WTC11 (cell line): Measurements from ENCODE around the gene RNF208. TPM values are rescaled to one million over a fixed set of nuclear protein-coding genes. Genes with fewer than 3 reads are reported as not detected.
A peak's percentile ranks its signal among the peaks of the same experiment; 100 is the strongest.

Experiments
- ATAC-seq: fragments of 200-7000 bp; cut with Tn5 transposase; 2 replicates; pipeline ENCODE4 v1.10.0; 2021; ENCODE audit warnings: mild to moderate bottlenecking, moderate library complexity
- CTCF ChIA-PET: fragments of 300-600 bp; sonication (Branson Sonifier 250); formaldehyde crosslinking; loops from one replicate; lab custom pipeline; 2021; ENCODE audit warnings: antibody characterized with exemption; lab: Charles Lee
- POLR2A ChIA-PET: fragments of 350-600 bp; sonication (Branson Sonifier 250); formaldehyde crosslinking; loops from one replicate; lab custom pipeline; 2021; ENCODE audit warnings: antibody characterized with exemption; lab: Charles Lee
- DNase-seq: peaks from one replicate; pipeline ENCODE4 v3.0.0; 2021; ENCODE audit warnings: low spot score
- H3K27ac Mint-ChIP-seq: 2 replicates; pipeline ENCODE4 v1.8.0; 2021; ENCODE audit warnings: mixed read lengths
- H3K27me3 Mint-ChIP-seq: 2 replicates; pipeline ENCODE4 v1.8.0; 2021; ENCODE audit warnings: low read depth, mild to moderate bottlenecking, moderate library complexity, mixed read lengths
- H3K36me3 Mint-ChIP-seq: 2 replicates; pipeline ENCODE4 v1.8.0; 2021; ENCODE audit warnings: mixed read lengths
- H3K4me1 Mint-ChIP-seq: 2 replicates; pipeline ENCODE4 v1.8.0; 2022; ENCODE audit warnings: mixed read lengths
- H3K4me3 Mint-ChIP-seq: 2 replicates; pipeline ENCODE4 v1.8.0; 2021; ENCODE audit warnings: mild to moderate bottlenecking, moderate library complexity, mixed read lengths
- H3K9me3 Mint-ChIP-seq: 2 replicates; pipeline ENCODE4 v1.8.0; 2021; ENCODE audit warnings: mixed read lengths
- CREM ChIP-seq: sonication (generic); formaldehyde crosslinking; IDR thresholded peaks from 2 replicates; pipeline ENCODE4 v1.8.1; 2022; ENCODE audit warnings: mild to moderate bottlenecking, missing genetic modification reagents, moderate library complexity
- ELF4 ChIP-seq: sonication (generic); formaldehyde crosslinking; IDR thresholded peaks from 2 replicates; pipeline ENCODE4 v1.8.1; 2022; ENCODE audit warnings: low read depth, mild to moderate bottlenecking, moderate library complexity, missing genetic modification reagents
- EMX1 ChIP-seq: fragments of 250-450 bp; sonication (Bioruptor Pico); IDR thresholded peaks from 2 replicates; pipeline ENCODE4 v1.8.0; 2021; ENCODE audit warnings: mild to moderate bottlenecking
- ESRRA ChIP-seq: sonication (generic); formaldehyde crosslinking; IDR thresholded peaks from 2 replicates; pipeline ENCODE4 v1.8.1; 2022; ENCODE audit warnings: mild to moderate bottlenecking, missing genetic modification reagents, borderline replicate concordance
- ETV6 ChIP-seq: sonication (generic); formaldehyde crosslinking; IDR thresholded peaks from 2 replicates; pipeline ENCODE4 v1.8.1; 2022; ENCODE audit warnings: mild to moderate bottlenecking, missing genetic modification reagents
- GABPB1 ChIP-seq: sonication (generic); formaldehyde crosslinking; IDR thresholded peaks from 2 replicates; pipeline ENCODE4 v1.8.1; 2023; ENCODE audit warnings: mild to moderate bottlenecking, missing genetic modification reagents
- JAZF1 ChIP-seq: fragments of 250-450 bp; sonication (Bioruptor Pico); IDR thresholded peaks from 2 replicates; pipeline ENCODE4 v1.9.0; 2021; ENCODE audit warnings: moderate library complexity, mild to moderate bottlenecking, inconsistent platforms
- NR3C1 ChIP-seq: sonication (generic); formaldehyde crosslinking; conservative IDR thresholded peaks from 2 replicates; pipeline ENCODE4 v1.8.1; 2023; ENCODE audit warnings: low read depth, mild to moderate bottlenecking, missing genetic modification reagents
- SMAD3 ChIP-seq: sonication (generic); formaldehyde crosslinking; IDR thresholded peaks from 2 replicates; pipeline ENCODE4 v1.8.0; 2022; ENCODE audit warnings: missing genetic modification reagents, mild to moderate bottlenecking, borderline replicate concordance
- ZNF423 ChIP-seq: fragments of 250-450 bp; sonication (Bioruptor Pico); IDR thresholded peaks from 2 replicates; pipeline ENCODE4 v2.1.2; 2022; ENCODE audit warnings: mild to moderate bottlenecking, moderate library complexity
- total RNA-seq: library from RNA; stranded (reverse); gene quantifications from 3 replicates; pipeline ENCODE4 v1.2.3, GENCODE V29; 2021
- TF ChIP-seq, protein P1 (sequence below): sonication (generic); formaldehyde crosslinking; IDR thresholded peaks from 2 replicates; pipeline ENCODE4 v1.8.1; 2022; ENCODE audit warnings: mild to moderate bottlenecking, moderate library complexity, missing genetic modification reagents
- TF ChIP-seq, protein P2 (sequence below): sonication (generic); formaldehyde crosslinking; IDR thresholded peaks from 2 replicates; pipeline ENCODE4 v1.8.1; 2022; ENCODE audit warnings: low read depth, missing genetic modification reagents, borderline replicate concordance
- TF ChIP-seq, protein P3 (sequence below): fragments of 250-450 bp; sonication (Bioruptor Pico); conservative IDR thresholded peaks from 2 replicates; pipeline ENCODE4 v1.9.0; 2021; ENCODE audit warnings: mild to moderate bottlenecking
- TF ChIP-seq, protein P4 (sequence below): sonication (generic); formaldehyde crosslinking; IDR thresholded peaks from 2 replicates; pipeline ENCODE4 v1.8.1; 2023; ENCODE audit warnings: mild to moderate bottlenecking, missing genetic modification reagents, moderate library complexity
- TF ChIP-seq, protein P5 (sequence below): fragments of 250-450 bp; sonication (Bioruptor Pico); IDR thresholded peaks from 2 replicates; pipeline ENCODE4 v1.9.0; 2021; ENCODE audit warnings: mild to moderate bottlenecking
- TF ChIP-seq, protein P6 (sequence below): fragments of 250-450 bp; sonication (Bioruptor Pico); IDR thresholded peaks from 2 replicates; pipeline ENCODE4 v2.1.2; 2022; ENCODE audit warnings: mild to moderate bottlenecking, moderate library complexity
- TF ChIP-seq, protein P7 (sequence below): sonication (generic); formaldehyde crosslinking; IDR thresholded peaks from 2 replicates; pipeline ENCODE4 v1.8.1; 2023; ENCODE audit warnings: mild to moderate bottlenecking, missing genetic modification reagents, moderate library complexity
- TF ChIP-seq, protein P8 (sequence below): sonication (generic); formaldehyde crosslinking; IDR thresholded peaks from 2 replicates; pipeline ENCODE4 v1.8.1; 2023; ENCODE audit warnings: mild to moderate bottlenecking, moderate library complexity, missing genetic modification reagents
- TF ChIP-seq, protein P9 (sequence below): sonication (generic); formaldehyde crosslinking; IDR thresholded peaks from 2 replicates; pipeline ENCODE4 v1.8.0; 2023; ENCODE audit warnings: missing genetic modification reagents, mild to moderate bottlenecking, borderline replicate concordance

The RNF208 gene
- total RNA-seq, 1 experiment from 2014 or later = 14.8 TPM

DNA sequence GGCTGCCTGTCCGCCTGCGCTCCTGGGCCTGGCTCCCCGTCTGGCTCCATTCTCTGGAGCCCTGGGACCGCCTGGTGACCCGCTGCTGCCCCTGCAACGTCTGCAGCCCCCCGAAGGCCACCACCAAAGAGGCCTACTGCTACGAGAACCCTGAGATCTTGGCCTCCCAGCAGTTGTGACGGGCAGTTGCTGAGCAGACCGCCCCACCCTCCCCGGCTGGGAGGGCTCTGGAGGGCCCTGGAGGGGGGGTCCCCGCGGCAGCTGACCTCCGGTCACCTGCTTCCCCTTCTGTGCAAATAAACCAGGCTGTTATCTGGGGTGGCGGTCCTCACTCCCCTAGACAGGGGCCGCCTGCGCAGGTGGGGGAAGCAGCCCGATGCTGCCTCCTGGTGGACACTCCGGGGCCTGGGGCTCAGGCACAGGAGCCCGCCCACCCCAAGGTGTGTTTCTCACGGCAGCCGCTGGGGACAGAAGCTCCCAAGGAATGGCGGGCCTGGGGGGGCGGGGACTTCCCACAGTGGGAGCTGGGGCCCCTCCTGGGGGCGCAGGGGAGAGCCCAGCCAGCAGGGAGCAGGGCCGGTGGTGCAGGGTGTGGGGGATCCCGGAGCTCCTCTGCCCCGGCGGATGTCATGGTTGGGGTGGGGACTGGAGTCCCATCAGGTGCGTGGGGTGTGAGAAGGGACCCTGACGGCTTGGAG, 14.3 kb upstream of the RNF208 start:
- Mint-ChIP-seq H3K9me3 (no peaks in the 10 kb centered on the region), H3K27ac (no peak overlapping the region), H3K27me3 (no peaks in the 10 kb centered on the region), H3K4me3 (no peak overlapping the region), H3K4me1 (peaks cover 18% of the 10 kb centered on the region), H3K36me3 (no peaks in the 10 kb centered on the region)
- ATAC-seq (peak; percentile 23), DNase-seq (peak; percentile 96)
- ChIA-PET POLR2A (interaction anchor here (0.5 to 0.9 kb wide), 3 partner anchors 21 to 122 kb away, joined by 3 to 4 read pairs (median 3); partner anchors contain the start of genes DPP7 and NRARP), CTCF (interaction anchor here (0.6 to 4.6 kb wide), 91 partner anchors 11 to 632 kb away, joined by 3 to 143 read pairs (median 6); partner anchors contain the start of genes CYSRT1, ENTPD2, ENTPD8 and EXD3)
- TF ChIP-seq, protein P1, sequence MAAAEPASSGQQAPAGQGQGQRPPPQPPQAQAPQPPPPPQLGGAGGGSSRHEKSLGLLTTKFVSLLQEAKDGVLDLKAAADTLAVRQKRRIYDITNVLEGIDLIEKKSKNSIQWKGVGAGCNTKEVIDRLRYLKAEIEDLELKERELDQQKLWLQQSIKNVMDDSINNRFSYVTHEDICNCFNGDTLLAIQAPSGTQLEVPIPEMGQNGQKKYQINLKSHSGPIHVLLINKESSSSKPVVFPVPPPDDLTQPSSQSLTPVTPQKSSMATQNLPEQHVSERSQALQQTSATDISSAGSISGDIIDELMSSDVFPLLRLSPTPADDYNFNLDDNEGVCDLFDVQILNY (CRISPR knock-in tag) = 0 out of 2 replicates have a peak, but pooled peaks have one; percentile 34
- TF ChIP-seq ELF4 (CRISPR knock-in tag) (no peak), GABPB1 (CRISPR knock-in tag) (peak; percentile 52; the same call in 1 of the 2 replicates), EMX1 (no peak), ETV6 (CRISPR knock-in tag) (peak; percentile 43; the same call in 1 of the 2 replicates), ESRRA (CRISPR knock-in tag) (no peak), NR3C1 (no peak), JAZF1 (CRISPR knock-in tag) (no peak), SMAD3 (CRISPR knock-in tag) (no peak), ZNF423 (CRISPR knock-in tag) (peak; percentile 87), CREM (CRISPR knock-in tag) (no peak)
- TF ChIP-seq, protein P2, sequence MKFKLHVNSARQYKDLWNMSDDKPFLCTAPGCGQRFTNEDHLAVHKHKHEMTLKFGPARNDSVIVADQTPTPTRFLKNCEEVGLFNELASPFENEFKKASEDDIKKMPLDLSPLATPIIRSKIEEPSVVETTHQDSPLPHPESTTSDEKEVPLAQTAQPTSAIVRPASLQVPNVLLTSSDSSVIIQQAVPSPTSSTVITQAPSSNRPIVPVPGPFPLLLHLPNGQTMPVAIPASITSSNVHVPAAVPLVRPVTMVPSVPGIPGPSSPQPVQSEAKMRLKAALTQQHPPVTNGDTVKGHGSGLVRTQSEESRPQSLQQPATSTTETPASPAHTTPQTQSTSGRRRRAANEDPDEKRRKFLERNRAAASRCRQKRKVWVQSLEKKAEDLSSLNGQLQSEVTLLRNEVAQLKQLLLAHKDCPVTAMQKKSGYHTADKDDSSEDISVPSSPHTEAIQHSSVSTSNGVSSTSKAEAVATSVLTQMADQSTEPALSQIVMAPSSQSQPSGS (CRISPR knock-in tag) = no peak
- TF ChIP-seq, protein P3, sequence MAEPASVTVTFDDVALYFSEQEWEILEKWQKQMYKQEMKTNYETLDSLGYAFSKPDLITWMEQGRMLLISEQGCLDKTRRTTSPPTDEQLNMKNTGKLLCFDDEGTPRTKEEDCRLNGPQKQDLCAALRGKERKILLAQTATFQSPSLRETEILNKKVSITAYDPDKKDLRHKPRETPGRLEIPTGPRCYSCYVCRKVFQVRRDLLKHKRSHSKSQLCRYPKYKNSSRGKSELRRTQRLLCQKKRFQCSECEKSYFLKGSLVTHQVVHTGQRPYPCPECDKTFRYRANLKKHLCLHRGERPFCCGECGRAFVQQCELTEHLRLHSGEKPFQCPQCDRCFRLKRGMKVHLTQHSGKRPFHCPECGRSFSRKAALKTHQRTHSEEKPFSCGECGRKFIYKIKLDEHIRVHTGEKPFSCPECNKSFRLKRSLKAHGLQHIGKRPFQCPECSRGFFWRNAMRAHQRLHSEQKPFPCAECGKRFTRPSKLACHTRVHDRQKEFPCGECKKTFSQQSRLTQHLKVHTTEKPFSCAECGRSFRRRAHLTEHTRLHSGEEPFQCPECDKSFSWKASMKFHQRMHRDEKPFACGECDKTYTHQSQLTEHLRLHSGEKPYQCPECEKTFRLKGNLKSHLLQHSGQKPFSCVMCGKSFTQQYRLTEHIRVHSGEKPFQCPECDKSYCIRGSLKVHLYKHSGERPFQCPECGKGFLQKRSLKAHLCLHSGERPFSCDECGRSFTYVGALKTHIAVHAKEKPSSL (CRISPR knock-in tag) = no peak
- TF ChIP-seq, protein P4, sequence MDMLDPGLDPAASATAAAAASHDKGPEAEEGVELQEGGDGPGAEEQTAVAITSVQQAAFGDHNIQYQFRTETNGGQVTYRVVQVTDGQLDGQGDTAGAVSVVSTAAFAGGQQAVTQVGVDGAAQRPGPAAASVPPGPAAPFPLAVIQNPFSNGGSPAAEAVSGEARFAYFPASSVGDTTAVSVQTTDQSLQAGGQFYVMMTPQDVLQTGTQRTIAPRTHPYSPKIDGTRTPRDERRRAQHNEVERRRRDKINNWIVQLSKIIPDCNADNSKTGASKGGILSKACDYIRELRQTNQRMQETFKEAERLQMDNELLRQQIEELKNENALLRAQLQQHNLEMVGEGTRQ (CRISPR knock-in tag) = peak; percentile 34
- TF ChIP-seq, protein P5, sequence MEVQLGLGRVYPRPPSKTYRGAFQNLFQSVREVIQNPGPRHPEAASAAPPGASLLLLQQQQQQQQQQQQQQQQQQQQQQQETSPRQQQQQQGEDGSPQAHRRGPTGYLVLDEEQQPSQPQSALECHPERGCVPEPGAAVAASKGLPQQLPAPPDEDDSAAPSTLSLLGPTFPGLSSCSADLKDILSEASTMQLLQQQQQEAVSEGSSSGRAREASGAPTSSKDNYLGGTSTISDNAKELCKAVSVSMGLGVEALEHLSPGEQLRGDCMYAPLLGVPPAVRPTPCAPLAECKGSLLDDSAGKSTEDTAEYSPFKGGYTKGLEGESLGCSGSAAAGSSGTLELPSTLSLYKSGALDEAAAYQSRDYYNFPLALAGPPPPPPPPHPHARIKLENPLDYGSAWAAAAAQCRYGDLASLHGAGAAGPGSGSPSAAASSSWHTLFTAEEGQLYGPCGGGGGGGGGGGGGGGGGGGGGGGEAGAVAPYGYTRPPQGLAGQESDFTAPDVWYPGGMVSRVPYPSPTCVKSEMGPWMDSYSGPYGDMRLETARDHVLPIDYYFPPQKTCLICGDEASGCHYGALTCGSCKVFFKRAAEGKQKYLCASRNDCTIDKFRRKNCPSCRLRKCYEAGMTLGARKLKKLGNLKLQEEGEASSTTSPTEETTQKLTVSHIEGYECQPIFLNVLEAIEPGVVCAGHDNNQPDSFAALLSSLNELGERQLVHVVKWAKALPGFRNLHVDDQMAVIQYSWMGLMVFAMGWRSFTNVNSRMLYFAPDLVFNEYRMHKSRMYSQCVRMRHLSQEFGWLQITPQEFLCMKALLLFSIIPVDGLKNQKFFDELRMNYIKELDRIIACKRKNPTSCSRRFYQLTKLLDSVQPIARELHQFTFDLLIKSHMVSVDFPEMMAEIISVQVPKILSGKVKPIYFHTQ (CRISPR knock-in tag) = no peak
- TF ChIP-seq, protein P6, sequence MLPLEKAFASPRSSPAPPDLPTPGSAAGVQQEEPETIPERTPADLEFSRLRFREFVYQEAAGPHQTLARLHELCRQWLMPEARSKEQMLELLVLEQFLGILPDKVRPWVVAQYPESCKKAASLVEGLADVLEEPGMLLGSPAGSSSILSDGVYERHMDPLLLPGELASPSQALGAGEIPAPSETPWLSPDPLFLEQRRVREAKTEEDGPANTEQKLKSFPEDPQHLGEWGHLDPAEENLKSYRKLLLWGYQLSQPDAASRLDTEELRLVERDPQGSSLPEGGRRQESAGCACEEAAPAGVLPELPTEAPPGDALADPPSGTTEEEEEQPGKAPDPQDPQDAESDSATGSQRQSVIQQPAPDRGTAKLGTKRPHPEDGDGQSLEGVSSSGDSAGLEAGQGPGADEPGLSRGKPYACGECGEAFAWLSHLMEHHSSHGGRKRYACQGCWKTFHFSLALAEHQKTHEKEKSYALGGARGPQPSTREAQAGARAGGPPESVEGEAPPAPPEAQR (CRISPR knock-in tag) = no peak
- TF ChIP-seq, protein P7, sequence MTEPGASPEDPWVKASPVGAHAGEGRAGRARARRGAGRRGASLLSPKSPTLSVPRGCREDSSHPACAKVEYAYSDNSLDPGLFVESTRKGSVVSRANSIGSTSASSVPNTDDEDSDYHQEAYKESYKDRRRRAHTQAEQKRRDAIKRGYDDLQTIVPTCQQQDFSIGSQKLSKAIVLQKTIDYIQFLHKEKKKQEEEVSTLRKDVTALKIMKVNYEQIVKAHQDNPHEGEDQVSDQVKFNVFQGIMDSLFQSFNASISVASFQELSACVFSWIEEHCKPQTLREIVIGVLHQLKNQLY (CRISPR knock-in tag) = no peak
- TF ChIP-seq, protein P8, sequence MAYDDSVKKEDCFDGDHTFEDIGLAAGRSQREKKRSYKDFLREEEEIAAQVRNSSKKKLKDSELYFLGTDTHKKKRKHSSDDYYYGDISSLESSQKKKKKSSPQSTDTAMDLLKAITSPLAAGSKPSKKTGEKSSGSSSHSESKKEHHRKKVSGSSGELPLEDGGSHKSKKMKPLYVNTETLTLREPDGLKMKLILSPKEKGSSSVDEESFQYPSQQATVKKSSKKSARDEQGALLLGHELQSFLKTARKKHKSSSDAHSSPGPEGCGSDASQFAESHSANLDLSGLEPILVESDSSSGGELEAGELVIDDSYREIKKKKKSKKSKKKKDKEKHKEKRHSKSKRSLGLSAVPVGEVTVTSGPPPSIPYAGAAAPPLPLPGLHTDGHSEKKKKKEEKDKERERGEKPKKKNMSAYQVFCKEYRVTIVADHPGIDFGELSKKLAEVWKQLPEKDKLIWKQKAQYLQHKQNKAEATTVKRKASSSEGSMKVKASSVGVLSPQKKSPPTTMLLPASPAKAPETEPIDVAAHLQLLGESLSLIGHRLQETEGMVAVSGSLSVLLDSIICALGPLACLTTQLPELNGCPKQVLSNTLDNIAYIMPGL (CRISPR knock-in tag) = peak; percentile 88
- TF ChIP-seq, protein P9, sequence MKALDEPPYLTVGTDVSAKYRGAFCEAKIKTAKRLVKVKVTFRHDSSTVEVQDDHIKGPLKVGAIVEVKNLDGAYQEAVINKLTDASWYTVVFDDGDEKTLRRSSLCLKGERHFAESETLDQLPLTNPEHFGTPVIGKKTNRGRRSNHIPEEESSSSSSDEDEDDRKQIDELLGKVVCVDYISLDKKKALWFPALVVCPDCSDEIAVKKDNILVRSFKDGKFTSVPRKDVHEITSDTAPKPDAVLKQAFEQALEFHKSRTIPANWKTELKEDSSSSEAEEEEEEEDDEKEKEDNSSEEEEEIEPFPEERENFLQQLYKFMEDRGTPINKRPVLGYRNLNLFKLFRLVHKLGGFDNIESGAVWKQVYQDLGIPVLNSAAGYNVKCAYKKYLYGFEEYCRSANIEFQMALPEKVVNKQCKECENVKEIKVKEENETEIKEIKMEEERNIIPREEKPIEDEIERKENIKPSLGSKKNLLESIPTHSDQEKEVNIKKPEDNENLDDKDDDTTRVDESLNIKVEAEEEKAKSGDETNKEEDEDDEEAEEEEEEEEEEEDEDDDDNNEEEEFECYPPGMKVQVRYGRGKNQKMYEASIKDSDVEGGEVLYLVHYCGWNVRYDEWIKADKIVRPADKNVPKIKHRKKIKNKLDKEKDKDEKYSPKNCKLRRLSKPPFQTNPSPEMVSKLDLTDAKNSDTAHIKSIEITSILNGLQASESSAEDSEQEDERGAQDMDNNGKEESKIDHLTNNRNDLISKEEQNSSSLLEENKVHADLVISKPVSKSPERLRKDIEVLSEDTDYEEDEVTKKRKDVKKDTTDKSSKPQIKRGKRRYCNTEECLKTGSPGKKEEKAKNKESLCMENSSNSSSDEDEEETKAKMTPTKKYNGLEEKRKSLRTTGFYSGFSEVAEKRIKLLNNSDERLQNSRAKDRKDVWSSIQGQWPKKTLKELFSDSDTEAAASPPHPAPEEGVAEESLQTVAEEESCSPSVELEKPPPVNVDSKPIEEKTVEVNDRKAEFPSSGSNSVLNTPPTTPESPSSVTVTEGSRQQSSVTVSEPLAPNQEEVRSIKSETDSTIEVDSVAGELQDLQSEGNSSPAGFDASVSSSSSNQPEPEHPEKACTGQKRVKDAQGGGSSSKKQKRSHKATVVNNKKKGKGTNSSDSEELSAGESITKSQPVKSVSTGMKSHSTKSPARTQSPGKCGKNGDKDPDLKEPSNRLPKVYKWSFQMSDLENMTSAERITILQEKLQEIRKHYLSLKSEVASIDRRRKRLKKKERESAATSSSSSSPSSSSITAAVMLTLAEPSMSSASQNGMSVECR (CRISPR knock-in tag) = peak; percentile 84; the same call in 1 of the 2 replicates
